ENCODE data around the gene PSMA2.

The PSMA2 gene

GRCh38 chr7:42960762-42961161 lies 28.8 kb upstream of the PSMA2 start:
- Histone ChIP-seq H3K4me3 (replicated peaks; ENCODE audit: insufficient read depth, low read length) (no peak overlapping the region), H3K27me3 (ENCODE audit: insufficient read depth, poor library complexity, severe bottlenecking) (no peaks in the 10 kb centered on the region), H3K27ac (replicated peaks) (no peak overlapping the region)
- DNase-seq (ENCODE audit: low read depth in 1 of 2, low spot score in 1 of 2), result no peak
- no peak for TF ChIP-seq POLR2AphosphoS5 (IDR thresholded peaks at IDR 0.05; ENCODE audit: low read depth)
- no peak for TF ChIP-seq SPI1 (IDR thresholded peaks at IDR 0.05; ENCODE audit: borderline replicate concordance, low read depth)
- TF ChIP-seq REST (IDR thresholded peaks at IDR 0.05; ENCODE audit: insufficient replicate concordance, low read depth), result no peak
- TF ChIP-seq CTCF (IDR thresholded peaks at IDR 0.05; ENCODE audit: insufficient read depth, low read length), result no peak
- TF ChIP-seq GABPA (IDR thresholded peaks at IDR 0.05; ENCODE audit: low read depth), result no peak

GRCh38 chr7:42959549-42959948 lies 27.6 kb upstream of the PSMA2 start:
- no peak overlapping the region for H3K27ac ChIP-seq (replicated peaks)
- TF ChIP-seq SPI1 (IDR thresholded peaks at IDR 0.05; ENCODE audit: borderline replicate concordance, low read depth), result peak; percentile 49; the same call in 1 of the 2 replicates
- no peak for TF ChIP-seq GABPA (IDR thresholded peaks at IDR 0.05; ENCODE audit: low read depth)
- no peak for DNase-seq (ENCODE audit: low read depth in 1 of 2, low spot score in 1 of 2)
- no peak overlapping the region for H3K4me3 ChIP-seq (replicated peaks; ENCODE audit: insufficient read depth, low read length)
- no peaks in the 10 kb centered on the region for H3K27me3 ChIP-seq (ENCODE audit: insufficient read depth, poor library complexity, severe bottlenecking)

GRCh38 chr7:42956062-42956461 lies 24.1 kb upstream of the PSMA2 start:
- TF ChIP-seq CTCF (IDR thresholded peaks at IDR 0.05; ENCODE audit: insufficient read depth, low read length) (no peak), GABPA (IDR thresholded peaks at IDR 0.05; ENCODE audit: low read depth) (no peak), SPI1 (IDR thresholded peaks at IDR 0.05; ENCODE audit: borderline replicate concordance, low read depth) (no peak), POLR2AphosphoS5 (IDR thresholded peaks at IDR 0.05; ENCODE audit: low read depth) (no peak), REST (IDR thresholded peaks at IDR 0.05; ENCODE audit: insufficient replicate concordance, low read depth) (no peak)
- no peak overlapping the region for H3K27ac ChIP-seq (replicated peaks)
- no peaks in the 10 kb centered on the region for H3K27me3 ChIP-seq (ENCODE audit: insufficient read depth, poor library complexity, severe bottlenecking)
- DNase-seq (ENCODE audit: low read depth in 1 of 2, low spot score in 1 of 2), result no peak
- no peak overlapping the region for H3K4me3 ChIP-seq (replicated peaks; ENCODE audit: insufficient read depth, low read length)

GRCh38 chr7:42953994-42954393 lies 22.0 kb upstream of the PSMA2 start:
- Histone ChIP-seq H3K27me3 (ENCODE audit: insufficient read depth, poor library complexity, severe bottlenecking) (no peaks in the 10 kb centered on the region), H3K4me3 (replicated peaks; ENCODE audit: insufficient read depth, low read length) (no peak overlapping the region), H3K27ac (replicated peaks) (no peak overlapping the region)
- DNase-seq (ENCODE audit: low read depth in 1 of 2, low spot score in 1 of 2), result no peak
- no peak for TF ChIP-seq REST (IDR thresholded peaks at IDR 0.05; ENCODE audit: insufficient replicate concordance, low read depth)
- TF ChIP-seq SPI1 (IDR thresholded peaks at IDR 0.05; ENCODE audit: borderline replicate concordance, low read depth), result peak; percentile 25; the same call in 1 of the 2 replicates
- TF ChIP-seq GABPA (IDR thresholded peaks at IDR 0.05; ENCODE audit: low read depth), result no peak

Data from HL-60 (cell line).